ENCODE results near the gene SP140. TPM values are rescaled to one million over a fixed set of nuclear protein-coding genes. Genes with fewer than 3 reads are reported as not detected.

SP140 gene
- total RNA-seq, 4 donors from 2014 or later: 0.92 to 5.3 (median 2.4) TPM

GRCh38 chr2:230346465-230346864 lies 120.9 kb downstream of the SP140 start:
- TF ChIP-seq CTCF (IDR thresholded peaks at IDR 0.05) (no peak), POLR2A (IDR thresholded peaks at IDR 0.05) (no peak)
- intact Hi-C loops (cut with DNase I): no loop called here
- no peak for DNase-seq

GRCh38 chr2:230346921-230347533 lies 121.5 kb downstream of the SP140 start:
- Histone ChIP-seq H3K27ac (no peak overlapping the region), H3K9me3 (no peaks in the 10 kb centered on the region), H3K4me3 (no peak overlapping the region), H3K27me3 (no peaks in the 10 kb centered on the region), H3K4me1 (peaks cover 0 to 8% (median 0%) of the 10 kb centered on the region in 3 donors), H3K36me3 (peaks cover 0 to 22% (median 0%) of the 10 kb centered on the region in 3 donors)
- 100% methylated on average over 1 of the region's 1 CpG; no CpG with 5 or more reads in 1 of the 2 donors for WGBS, 2 donors
- intact Hi-C loops (cut with DNase I): no loop called here
- DNase-seq: no peak
- TF ChIP-seq POLR2A (IDR thresholded peaks at IDR 0.05) (no peak), CTCF (IDR thresholded peaks at IDR 0.05) (no peak)

More at GRCh38 chr2:230346465-230346864, 120.9 kb downstream of the SP140 start:
- no peak overlapping the region for H3K4me3 ChIP-seq
- H3K9me3 ChIP-seq: no peaks in the 10 kb centered on the region
- H3K36me3 ChIP-seq: peaks cover 0 to 22% (median 0%) of the 10 kb centered on the region in 3 donors
- 93 to 100% methylated on average over 1 of the region's 1 CpG for WGBS, 2 donors
- peaks cover 0 to 8% (median 0%) of the 10 kb centered on the region in 3 donors for H3K4me1 ChIP-seq
- no peaks in the 10 kb centered on the region for H3K27me3 ChIP-seq
- H3K27ac ChIP-seq: no peak overlapping the region

DNA sequence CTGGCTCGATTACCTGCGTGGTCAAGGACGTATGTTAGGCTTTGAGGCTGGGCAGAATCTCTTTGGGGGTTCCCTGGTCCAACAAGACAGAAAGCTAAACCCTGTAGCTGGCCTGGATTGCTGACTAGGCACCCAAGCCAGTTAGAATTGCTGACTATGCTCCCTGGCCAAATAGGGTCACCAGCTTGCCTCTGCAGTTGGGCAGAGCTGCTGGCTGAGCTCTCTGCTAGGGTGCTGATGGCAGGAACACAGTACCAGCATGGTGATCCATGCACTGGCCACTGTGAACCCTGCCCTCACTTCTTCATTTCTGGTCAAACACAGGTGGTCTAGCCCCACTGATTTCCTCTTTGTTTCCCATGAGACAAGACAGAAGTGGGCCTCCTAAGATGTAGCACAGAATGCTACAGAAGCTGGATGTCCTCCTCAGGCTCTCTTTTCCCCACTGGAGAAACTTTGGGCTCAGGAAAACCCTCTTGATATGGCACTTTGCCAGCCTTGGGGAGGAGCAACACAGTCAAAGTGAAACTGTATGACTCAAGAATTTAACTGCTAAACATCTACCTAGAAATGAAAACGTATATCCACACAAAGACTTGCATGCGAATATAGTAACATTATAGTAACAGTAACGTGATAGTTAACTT lies 122.2 kb downstream of the SP140 start:
- H3K27me3 ChIP-seq: no peaks in the 10 kb centered on the region
- peaks cover 0 to 8% (median 0%) of the 10 kb centered on the region in 3 donors for H3K4me1 ChIP-seq
- H3K9me3 ChIP-seq: no peaks in the 10 kb centered on the region
- H3K4me3 ChIP-seq: no peak overlapping the region
- no peak overlapping the region for H3K27ac ChIP-seq
- WGBS, 2 donors: 80 to 86% methylated on average over 3 to 6 of the region's 6 CpGs
- peaks cover 0 to 21% (median 0%) of the 10 kb centered on the region in 3 donors for H3K36me3 ChIP-seq
- intact Hi-C loops (cut with DNase I): no loop called here
- no peak for DNase-seq
- TF ChIP-seq CTCF (IDR thresholded peaks at IDR 0.05) (no peak), POLR2A (IDR thresholded peaks at IDR 0.05) (no peak)

DNA sequence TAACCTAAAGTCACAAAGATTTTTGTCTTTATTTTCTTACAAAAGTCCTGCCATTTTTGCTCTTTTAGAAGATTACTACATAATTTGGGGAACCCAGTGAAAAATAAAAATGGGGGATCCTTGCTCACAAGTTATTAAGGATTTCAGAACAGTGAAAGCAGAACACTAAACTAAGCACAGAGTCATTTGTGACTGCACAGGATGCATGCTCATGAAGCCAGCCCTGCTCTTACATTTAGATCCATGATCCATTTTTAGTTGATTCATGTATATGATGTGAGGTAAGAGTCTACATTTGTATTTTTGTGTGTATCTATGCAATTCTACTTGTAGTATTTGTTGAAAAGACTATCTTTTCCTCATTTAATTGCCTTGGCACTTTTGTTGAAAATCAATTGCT lies 123.3 kb downstream of the SP140 start:
- intact Hi-C loops (cut with DNase I): no loop called here
- no peak for DNase-seq
- Histone ChIP-seq H3K36me3 (peaks cover 0 to 11% (median 0%) of the 10 kb centered on the region in 3 donors), H3K27ac (no peak overlapping the region), H3K27me3 (no peaks in the 10 kb centered on the region), H3K9me3 (no peaks in the 10 kb centered on the region), H3K4me3 (no peak overlapping the region), H3K4me1 (peaks cover 0 to 8% (median 0%) of the 10 kb centered on the region in 3 donors)
- TF ChIP-seq POLR2A (IDR thresholded peaks at IDR 0.05) (no peak), CTCF (IDR thresholded peaks at IDR 0.05) (no peak)

GRCh38 chr2:230356084-230356483 lies 130.5 kb downstream of the SP140 start:
- intact Hi-C loops (cut with DNase I): no loop called here
- Histone ChIP-seq H3K27ac (no peak overlapping the region), H3K9me3 (no peaks in the 10 kb centered on the region), H3K36me3 (peaks cover 0 to 35% (median 0%) of the 10 kb centered on the region in 3 donors), H3K4me1 (no peaks in the 10 kb centered on the region), H3K27me3 (no peaks in the 10 kb centered on the region), H3K4me3 (no peak overlapping the region)
- WGBS, 2 donors: 69 to 86% methylated on average over 2 of the region's 2 CpGs
- TF ChIP-seq POLR2A (IDR thresholded peaks at IDR 0.05) (no peak), CTCF (IDR thresholded peaks at IDR 0.05) (no peak)
- no peak for DNase-seq
